NT2/D1 (cell line): ENCODE measurements around the gene GPR15LG.

ENCODE experiments used
- DNase-seq: peaks from one replicate; pipeline ENCODE4 v3.0.0-alpha.2; 2011; ENCODE audit warnings: low read depth, low spot score
- H3K27me3 ChIP-seq: 2 replicates; pipeline ENCODE4 v1.6.0; 2011; ENCODE audit warnings: mild to moderate bottlenecking; ENCODE audit not compliant: insufficient read length, insufficient read depth
- H3K36me3 ChIP-seq: 2 replicates; pipeline ENCODE4 v1.6.1; 2011; ENCODE audit warnings: mild to moderate bottlenecking, low read length, mixed read lengths; ENCODE audit not compliant: insufficient read depth, insufficient read length
- H3K4me1 ChIP-seq: 2 replicates; pipeline ENCODE4 v1.5.1; 2011; ENCODE audit not compliant: insufficient read depth, insufficient read length
- H3K4me3 ChIP-seq: 2 replicates; pipeline ENCODE4 v1.5.1; 2011; ENCODE audit warnings: low read depth; ENCODE audit not compliant: insufficient read length
- H3K9ac ChIP-seq: 2 replicates; pipeline ENCODE4 v1.6.0; 2011; ENCODE audit warnings: low read depth; ENCODE audit not compliant: insufficient read length
- H3K9me3 ChIP-seq: 2 replicates; pipeline ENCODE4 v1.5.1; 2011; ENCODE audit warnings: mild to moderate bottlenecking, low read length; ENCODE audit not compliant: insufficient read depth
- SUZ12 ChIP-seq: IDR thresholded peaks from 2 replicates; pipeline ENCODE4 v1.6.1; 2011; ENCODE audit not compliant: insufficient read length, insufficient read depth; ENCODE audit errors: extremely low read depth
- YY1 ChIP-seq: IDR thresholded peaks from 2 replicates; pipeline ENCODE4 v1.6.1; 2011; ENCODE audit not compliant: insufficient read length, insufficient read depth
- ZNF274 ChIP-seq: IDR thresholded peaks from 2 replicates; pipeline ENCODE4 v1.6.1; 2011; ENCODE audit warnings: mild to moderate bottlenecking, low read depth, low read length

GPR15LG gene

DNA sequence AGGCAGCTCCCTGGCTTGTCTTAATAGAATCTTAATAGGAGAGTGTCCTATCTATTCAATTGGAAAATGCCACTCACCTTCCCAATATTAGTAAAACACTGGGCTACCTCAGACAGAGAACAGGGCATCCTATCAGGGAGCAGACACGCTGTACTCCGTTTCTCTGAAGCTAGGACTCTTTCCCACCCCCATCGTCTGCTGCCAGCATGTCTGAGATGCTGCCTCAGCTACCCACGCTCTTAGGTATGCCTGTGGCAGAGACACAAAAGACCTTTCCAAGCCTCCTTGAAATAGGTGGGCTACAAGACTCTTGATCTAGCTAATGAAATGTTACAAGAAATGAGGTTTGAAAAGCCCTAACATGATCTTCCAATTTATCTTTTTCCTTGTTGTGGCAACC, 54.2 kb downstream of the GPR15LG start:
- no peak for DNase-seq
- TF ChIP-seq ZNF274 (no peak), YY1 (no peak), SUZ12 (no peak)
- Histone ChIP-seq H3K36me3 (no peaks in the 10 kb centered on the region), H3K4me3 (no peak overlapping the region), H3K9me3 (no peaks in the 10 kb centered on the region), H3K9ac (no peak overlapping the region), H3K27me3 (no peaks in the 10 kb centered on the region), H3K4me1 (no peaks in the 10 kb centered on the region)

DNA sequence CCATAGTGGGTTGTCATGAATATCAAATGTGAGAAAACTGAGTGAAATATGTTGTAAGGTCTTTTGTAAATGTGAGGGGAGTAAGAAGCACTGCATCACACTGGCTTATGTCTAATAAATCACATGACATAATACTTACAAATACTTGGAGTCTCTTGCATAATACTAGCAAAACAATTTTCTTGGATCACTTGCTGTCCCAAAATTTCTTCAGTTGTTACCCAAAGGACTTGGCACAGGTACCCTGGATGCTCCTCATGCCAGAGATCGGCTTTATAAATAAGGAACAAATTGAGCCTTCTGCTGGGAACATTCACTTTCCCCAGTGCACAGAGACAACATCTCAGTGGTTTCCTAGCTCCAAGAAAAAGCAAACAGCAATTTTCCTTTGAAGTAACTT, 56.8 kb downstream of the GPR15LG start:
- no peaks in the 10 kb centered on the region for H3K36me3 ChIP-seq
- no peaks in the 10 kb centered on the region for H3K4me1 ChIP-seq
- DNase-seq = no peak
- H3K27me3 ChIP-seq = no peaks in the 10 kb centered on the region
- TF ChIP-seq ZNF274 (no peak), SUZ12 (no peak), YY1 (no peak)
- no peak overlapping the region for H3K4me3 ChIP-seq
- no peak overlapping the region for H3K9ac ChIP-seq
- H3K9me3 ChIP-seq = no peaks in the 10 kb centered on the region

GRCh38 chr10:84232376-84232775, 58.8 kb downstream of the GPR15LG start:
- DNase-seq = no peak

DNA sequence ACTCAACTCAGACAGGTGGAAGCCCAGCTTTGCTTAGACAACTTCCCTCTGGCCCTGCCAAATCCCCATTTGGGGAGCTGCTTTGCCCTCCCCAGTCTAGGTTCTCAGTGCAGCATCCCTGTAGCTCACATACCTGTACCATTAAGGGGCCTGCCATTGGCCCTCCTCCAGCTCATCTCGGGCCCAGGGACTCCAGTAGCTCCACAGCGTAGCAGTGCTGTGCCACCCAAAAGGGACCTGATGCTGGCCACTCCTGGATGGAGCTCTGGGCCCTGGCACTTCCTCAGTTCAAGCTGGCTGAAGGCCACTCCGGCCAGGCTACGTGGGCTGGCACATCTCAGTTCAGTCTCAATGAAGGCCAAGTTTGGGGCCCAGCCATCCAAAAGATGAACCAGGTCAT, 60.3 kb downstream of the GPR15LG start:
- no peak overlapping the region for H3K9ac ChIP-seq
- H3K9me3 ChIP-seq = no peaks in the 10 kb centered on the region
- no peak for TF ChIP-seq ZNF274
- no peak for TF ChIP-seq SUZ12
- TF ChIP-seq YY1 = no peak
- no peaks in the 10 kb centered on the region for H3K4me1 ChIP-seq
- no peaks in the 10 kb centered on the region for H3K36me3 ChIP-seq
- H3K4me3 ChIP-seq = no peak overlapping the region
- no peaks in the 10 kb centered on the region for H3K27me3 ChIP-seq
- DNase-seq = no peak

More at GRCh38 chr10:84232376-84232775, 58.8 kb downstream of the GPR15LG start:
- Histone ChIP-seq H3K27me3 (no peaks in the 10 kb centered on the region), H3K36me3 (no peaks in the 10 kb centered on the region), H3K4me3 (no peak overlapping the region), H3K9me3 (no peaks in the 10 kb centered on the region), H3K4me1 (no peaks in the 10 kb centered on the region), H3K9ac (no peak overlapping the region)
- TF ChIP-seq YY1 (no peak), ZNF274 (no peak), SUZ12 (no peak)

GRCh38 chr10:84234479-84234878, 60.9 kb downstream of the GPR15LG start:
- TF ChIP-seq ZNF274 = no peak
- no peak for TF ChIP-seq YY1
- TF ChIP-seq SUZ12 = no peak
- H3K36me3 ChIP-seq = no peaks in the 10 kb centered on the region
- no peak for DNase-seq
- no peaks in the 10 kb centered on the region for H3K4me1 ChIP-seq
- H3K4me3 ChIP-seq = no peak overlapping the region
- H3K9me3 ChIP-seq = no peaks in the 10 kb centered on the region
- no peaks in the 10 kb centered on the region for H3K27me3 ChIP-seq
- no peak overlapping the region for H3K9ac ChIP-seq
